ENCODE data around the gene LILRA5. TPM values are rescaled to one million over a fixed set of nuclear protein-coding genes. Genes with fewer than 3 reads are reported as not detected.

LILRA5 gene
- polyA plus RNA-seq, 1 donor from 2014 or later = not detected

DNA sequence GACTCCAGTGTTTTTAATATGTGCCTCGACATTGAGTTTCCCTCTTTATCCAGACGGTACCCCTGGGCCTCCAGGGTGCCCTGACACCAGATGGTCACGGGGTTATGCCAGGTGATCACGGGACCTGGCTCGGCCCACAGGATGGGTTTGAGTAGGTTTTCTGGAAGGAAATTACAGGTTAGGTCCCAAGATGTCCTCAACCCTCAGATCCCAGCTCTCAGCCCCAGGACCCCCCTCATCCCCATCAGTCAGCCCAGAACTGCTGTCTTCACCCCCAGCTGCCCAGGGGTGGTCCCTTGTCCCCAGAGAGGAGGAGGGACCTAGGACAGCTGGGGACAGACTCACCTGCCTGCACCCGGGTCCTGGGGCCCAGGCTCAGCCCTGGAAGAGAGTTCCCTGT lies 25.6 kb upstream of the LILRA5 start:
- TF ChIP-seq TAF1 (IDR thresholded peaks at IDR 0.05; ENCODE audit: low read depth) (no peak), POLR2AphosphoS5 (IDR thresholded peaks at IDR 0.05) (no peak), RAD21 (conservative IDR thresholded peaks at IDR 0.05) (no peak), MXI1 (conservative IDR thresholded peaks at IDR 0.05; ENCODE audit: poor library complexity, severe bottlenecking) (no peak), EP300 (conservative IDR thresholded peaks at IDR 0.05; ENCODE audit: poor library complexity, severe bottlenecking) (no peak), SMC3 (conservative IDR thresholded peaks at IDR 0.05; ENCODE audit: poor library complexity) (no peak), EZH2 (IDR thresholded peaks at IDR 0.05; ENCODE audit: borderline replicate concordance, insufficient read depth, low read length, poor library complexity, severe bottlenecking) (no peak)
- TF ChIP-seq, protein P1, sequence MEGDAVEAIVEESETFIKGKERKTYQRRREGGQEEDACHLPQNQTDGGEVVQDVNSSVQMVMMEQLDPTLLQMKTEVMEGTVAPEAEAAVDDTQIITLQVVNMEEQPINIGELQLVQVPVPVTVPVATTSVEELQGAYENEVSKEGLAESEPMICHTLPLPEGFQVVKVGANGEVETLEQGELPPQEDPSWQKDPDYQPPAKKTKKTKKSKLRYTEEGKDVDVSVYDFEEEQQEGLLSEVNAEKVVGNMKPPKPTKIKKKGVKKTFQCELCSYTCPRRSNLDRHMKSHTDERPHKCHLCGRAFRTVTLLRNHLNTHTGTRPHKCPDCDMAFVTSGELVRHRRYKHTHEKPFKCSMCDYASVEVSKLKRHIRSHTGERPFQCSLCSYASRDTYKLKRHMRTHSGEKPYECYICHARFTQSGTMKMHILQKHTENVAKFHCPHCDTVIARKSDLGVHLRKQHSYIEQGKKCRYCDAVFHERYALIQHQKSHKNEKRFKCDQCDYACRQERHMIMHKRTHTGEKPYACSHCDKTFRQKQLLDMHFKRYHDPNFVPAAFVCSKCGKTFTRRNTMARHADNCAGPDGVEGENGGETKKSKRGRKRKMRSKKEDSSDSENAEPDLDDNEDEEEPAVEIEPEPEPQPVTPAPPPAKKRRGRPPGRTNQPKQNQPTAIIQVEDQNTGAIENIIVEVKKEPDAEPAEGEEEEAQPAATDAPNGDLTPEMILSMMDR (IDR thresholded peaks at IDR 0.05; ENCODE audit: poor library complexity, severe bottlenecking) = no peak
- TF ChIP-seq, protein P2, sequence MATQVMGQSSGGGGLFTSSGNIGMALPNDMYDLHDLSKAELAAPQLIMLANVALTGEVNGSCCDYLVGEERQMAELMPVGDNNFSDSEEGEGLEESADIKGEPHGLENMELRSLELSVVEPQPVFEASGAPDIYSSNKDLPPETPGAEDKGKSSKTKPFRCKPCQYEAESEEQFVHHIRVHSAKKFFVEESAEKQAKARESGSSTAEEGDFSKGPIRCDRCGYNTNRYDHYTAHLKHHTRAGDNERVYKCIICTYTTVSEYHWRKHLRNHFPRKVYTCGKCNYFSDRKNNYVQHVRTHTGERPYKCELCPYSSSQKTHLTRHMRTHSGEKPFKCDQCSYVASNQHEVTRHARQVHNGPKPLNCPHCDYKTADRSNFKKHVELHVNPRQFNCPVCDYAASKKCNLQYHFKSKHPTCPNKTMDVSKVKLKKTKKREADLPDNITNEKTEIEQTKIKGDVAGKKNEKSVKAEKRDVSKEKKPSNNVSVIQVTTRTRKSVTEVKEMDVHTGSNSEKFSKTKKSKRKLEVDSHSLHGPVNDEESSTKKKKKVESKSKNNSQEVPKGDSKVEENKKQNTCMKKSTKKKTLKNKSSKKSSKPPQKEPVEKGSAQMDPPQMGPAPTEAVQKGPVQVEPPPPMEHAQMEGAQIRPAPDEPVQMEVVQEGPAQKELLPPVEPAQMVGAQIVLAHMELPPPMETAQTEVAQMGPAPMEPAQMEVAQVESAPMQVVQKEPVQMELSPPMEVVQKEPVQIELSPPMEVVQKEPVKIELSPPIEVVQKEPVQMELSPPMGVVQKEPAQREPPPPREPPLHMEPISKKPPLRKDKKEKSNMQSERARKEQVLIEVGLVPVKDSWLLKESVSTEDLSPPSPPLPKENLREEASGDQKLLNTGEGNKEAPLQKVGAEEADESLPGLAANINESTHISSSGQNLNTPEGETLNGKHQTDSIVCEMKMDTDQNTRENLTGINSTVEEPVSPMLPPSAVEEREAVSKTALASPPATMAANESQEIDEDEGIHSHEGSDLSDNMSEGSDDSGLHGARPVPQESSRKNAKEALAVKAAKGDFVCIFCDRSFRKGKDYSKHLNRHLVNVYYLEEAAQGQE (IDR thresholded peaks at IDR 0.05; ENCODE audit: borderline replicate concordance) = no peak
- Histone ChIP-seq H3K36me3 (ENCODE audit: insufficient read depth, low read length) (no peaks in the 10 kb centered on the region), H2AFZ (ENCODE audit: low read depth, low read length) (no peak overlapping the region), H3K27ac (ENCODE audit: low read length) (no peak overlapping the region), H3K4me3 (ENCODE audit: low read length) (no peak overlapping the region), H3K79me2 (replicated peaks; ENCODE audit: insufficient read depth, low read length) (no peaks in the 10 kb centered on the region), H3K4me2 (ENCODE audit: low read length) (no peak overlapping the region), H4K20me1 (ENCODE audit: insufficient read depth) (no peaks in the 10 kb centered on the region), H3K27me3 (ENCODE audit: insufficient read depth, low read depth, low read length) (no peaks in the 10 kb centered on the region), H3F3A (ENCODE audit: insufficient read depth, low read length, poor library complexity, severe bottlenecking) (no peaks in the 10 kb centered on the region), H3K9me3 (ENCODE audit: low read length) (no peaks in the 10 kb centered on the region), H3K9ac (ENCODE audit: low read length) (no peak overlapping the region), H3K9me2 (ENCODE audit: insufficient read depth, low read length) (no peaks in the 10 kb centered on the region)

- Histone ChIP-seq H3K36me3 (ENCODE audit: insufficient read depth, low read length) (no peaks in the 10 kb centered on the region), H3K4me2 (ENCODE audit: low read length) (no peak overlapping the region), H3K4me3 (ENCODE audit: low read length) (no peak overlapping the region), H3K27me3 (ENCODE audit: insufficient read depth, low read depth, low read length) (no peaks in the 10 kb centered on the region), H3F3A (ENCODE audit: insufficient read depth, low read length, poor library complexity, severe bottlenecking) (no peaks in the 10 kb centered on the region), H3K9ac (ENCODE audit: low read length) (no peak overlapping the region), H3K9me3 (ENCODE audit: low read length) (no peaks in the 10 kb centered on the region), H3K27ac (ENCODE audit: low read length) (no peak overlapping the region), H4K20me1 (ENCODE audit: insufficient read depth) (no peaks in the 10 kb centered on the region), H3K79me2 (replicated peaks; ENCODE audit: insufficient read depth, low read length) (no peaks in the 10 kb centered on the region), H2AFZ (ENCODE audit: low read depth, low read length) (no peak overlapping the region), H3K9me2 (ENCODE audit: insufficient read depth, low read length) (no peaks in the 10 kb centered on the region)
- TF ChIP-seq MXI1 (conservative IDR thresholded peaks at IDR 0.05; ENCODE audit: poor library complexity, severe bottlenecking) (no peak), TAF1 (IDR thresholded peaks at IDR 0.05; ENCODE audit: low read depth) (no peak), SMC3 (conservative IDR thresholded peaks at IDR 0.05; ENCODE audit: poor library complexity) (no peak), POLR2AphosphoS5 (IDR thresholded peaks at IDR 0.05) (no peak), EP300 (conservative IDR thresholded peaks at IDR 0.05; ENCODE audit: poor library complexity, severe bottlenecking) (no peak), EZH2 (IDR thresholded peaks at IDR 0.05; ENCODE audit: borderline replicate concordance, insufficient read depth, low read length, poor library complexity, severe bottlenecking) (no peak), RAD21 (conservative IDR thresholded peaks at IDR 0.05) (no peak)
- TF ChIP-seq, protein P2 (IDR thresholded peaks at IDR 0.05; ENCODE audit: borderline replicate concordance) = no peak
- TF ChIP-seq, protein P1 (IDR thresholded peaks at IDR 0.05; ENCODE audit: poor library complexity, severe bottlenecking) = no peak
These were observed 24.9 kb upstream of the LILRA5 start for GRCh38 chr19:54337858-54338230.
